DND-41 (cell line): ENCODE results near the gene CFAP61.

ENCODE experiments used
- ATAC-seq: fragments of 200-7000 bp; cut with Tn5 transposase; 3 replicates; pipeline ENCODE4 v1.9.1; 2021; ENCODE audit warnings: low read depth; ENCODE audit not compliant: insufficient read depth
- DNase-seq: peaks from one replicate; pipeline ENCODE4 v3.0.0-alpha.2; 2020
- H2AFZ ChIP-seq: 2 replicates; pipeline ENCODE4 v1.6.0; 2012; ENCODE audit warnings: low read depth, low read length
- H3K27ac ChIP-seq: 2 replicates; pipeline ENCODE4 v1.5.1; 2012; ENCODE audit warnings: low read length, inconsistent platforms
- H3K27me3 ChIP-seq: fragments of 200-600 bp; sonication (generic); 2 replicates; pipeline ENCODE4 v1.6.0; 2012; ENCODE audit warnings: low read length, mild to moderate bottlenecking, inconsistent platforms; ENCODE audit not compliant: insufficient read depth, poor library complexity
- H3K36me3 ChIP-seq: 2 replicates; pipeline ENCODE4 v1.5.1; 2012; ENCODE audit warnings: low read length, inconsistent platforms; ENCODE audit not compliant: insufficient read depth
- H3K4me1 ChIP-seq: 2 replicates; pipeline ENCODE4 v1.5.1; 2012; ENCODE audit warnings: mild to moderate bottlenecking, low read length; ENCODE audit not compliant: insufficient read depth
- H3K4me2 ChIP-seq: 2 replicates; pipeline ENCODE4 v1.6.0; 2012; ENCODE audit warnings: mild to moderate bottlenecking, moderate library complexity, low read length, inconsistent platforms; ENCODE audit not compliant: insufficient read depth
- H3K4me3 ChIP-seq, 2 experiments: fragments of 200-600 bp in 1 of 2; shearing (Covaris generic) in 1 of 2; 2 replicates each; pipeline ENCODE4 v1.5.1; 2012 to 2016; ENCODE audit warnings: inconsistent platforms in 2 of 2, low read length in 2 of 2, mild to moderate bottlenecking in 2 of 2, low read depth in 1 of 2, moderate library complexity in 1 of 2
- H3K79me2 ChIP-seq: 2 replicates; pipeline ENCODE4 v1.6.0; 2012; ENCODE audit warnings: low read length, inconsistent platforms; ENCODE audit not compliant: insufficient read depth
- H3K9ac ChIP-seq: 2 replicates; pipeline ENCODE4 v1.6.0; 2012; ENCODE audit warnings: low read depth, mild to moderate bottlenecking, inconsistent platforms, low read length, moderate library complexity
- H3K9me3 ChIP-seq: 2 replicates; pipeline ENCODE4 v1.5.1; 2012; ENCODE audit warnings: low read length, moderate library complexity, mild to moderate bottlenecking, inconsistent platforms; ENCODE audit not compliant: insufficient read depth, severe bottlenecking
- H4K20me1 ChIP-seq: 2 replicates; pipeline ENCODE4 v1.6.0; 2012; ENCODE audit warnings: low read length; ENCODE audit not compliant: insufficient read depth
- EZH2 ChIP-seq: IDR thresholded peaks from 3 replicates; pipeline ENCODE4 v1.6.1; 2012; ENCODE audit warnings: borderline replicate concordance, low read depth, mild to moderate bottlenecking, moderate library complexity, low read length, inconsistent platforms; ENCODE audit not compliant: severe bottlenecking
- TF ChIP-seq, protein P1 (sequence below): IDR thresholded peaks from 2 replicates; pipeline ENCODE4 v1.5.1; 2012; ENCODE audit warnings: borderline replicate concordance, low read length, moderate library complexity, mild to moderate bottlenecking; ENCODE audit not compliant: poor library complexity, severe bottlenecking; ENCODE audit errors: extremely low read depth

CFAP61 gene

DNA sequence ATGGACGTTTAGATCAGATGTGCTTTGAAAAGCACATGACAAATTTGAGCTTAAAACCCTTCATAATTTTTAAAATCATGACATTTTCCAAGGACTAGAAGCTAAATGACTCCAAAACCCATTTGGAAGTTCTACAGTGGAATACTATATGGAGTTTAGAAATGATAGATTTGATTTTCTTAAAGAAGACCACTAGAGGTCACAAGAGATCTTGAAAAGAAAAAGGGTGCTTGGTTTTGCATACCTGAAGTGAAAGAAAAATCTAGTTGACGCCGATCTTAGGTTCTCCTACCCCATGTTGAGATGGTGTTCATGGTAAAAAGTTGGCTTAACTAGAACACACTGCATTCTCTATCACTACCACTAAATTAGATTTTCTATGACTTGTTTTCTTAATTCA lies 31.5 kb downstream of the CFAP61 start:
- TF ChIP-seq EZH2, result no peak
- TF ChIP-seq, protein P1, sequence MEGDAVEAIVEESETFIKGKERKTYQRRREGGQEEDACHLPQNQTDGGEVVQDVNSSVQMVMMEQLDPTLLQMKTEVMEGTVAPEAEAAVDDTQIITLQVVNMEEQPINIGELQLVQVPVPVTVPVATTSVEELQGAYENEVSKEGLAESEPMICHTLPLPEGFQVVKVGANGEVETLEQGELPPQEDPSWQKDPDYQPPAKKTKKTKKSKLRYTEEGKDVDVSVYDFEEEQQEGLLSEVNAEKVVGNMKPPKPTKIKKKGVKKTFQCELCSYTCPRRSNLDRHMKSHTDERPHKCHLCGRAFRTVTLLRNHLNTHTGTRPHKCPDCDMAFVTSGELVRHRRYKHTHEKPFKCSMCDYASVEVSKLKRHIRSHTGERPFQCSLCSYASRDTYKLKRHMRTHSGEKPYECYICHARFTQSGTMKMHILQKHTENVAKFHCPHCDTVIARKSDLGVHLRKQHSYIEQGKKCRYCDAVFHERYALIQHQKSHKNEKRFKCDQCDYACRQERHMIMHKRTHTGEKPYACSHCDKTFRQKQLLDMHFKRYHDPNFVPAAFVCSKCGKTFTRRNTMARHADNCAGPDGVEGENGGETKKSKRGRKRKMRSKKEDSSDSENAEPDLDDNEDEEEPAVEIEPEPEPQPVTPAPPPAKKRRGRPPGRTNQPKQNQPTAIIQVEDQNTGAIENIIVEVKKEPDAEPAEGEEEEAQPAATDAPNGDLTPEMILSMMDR, result peak; percentile 62
- DNase-seq, result no peak
- H2AFZ ChIP-seq, result no peak overlapping the region
- H3K4me3 ChIP-seq, result no peak overlapping the region
- H3K9me3 ChIP-seq, result no peaks in the 10 kb centered on the region
- H3K27me3 ChIP-seq, result no peaks in the 10 kb centered on the region
- H3K36me3 ChIP-seq, result no peaks in the 10 kb centered on the region
- no peaks in the 10 kb centered on the region for H4K20me1 ChIP-seq
- H3K4me2 ChIP-seq, result no peak overlapping the region
- H3K9ac ChIP-seq, result no peak overlapping the region
- peak; percentile 73 for ATAC-seq
- H3K79me2 ChIP-seq, result no peaks in the 10 kb centered on the region
- H3K4me1 ChIP-seq, result no peaks in the 10 kb centered on the region
- no peak overlapping the region for H3K27ac ChIP-seq

DNA sequence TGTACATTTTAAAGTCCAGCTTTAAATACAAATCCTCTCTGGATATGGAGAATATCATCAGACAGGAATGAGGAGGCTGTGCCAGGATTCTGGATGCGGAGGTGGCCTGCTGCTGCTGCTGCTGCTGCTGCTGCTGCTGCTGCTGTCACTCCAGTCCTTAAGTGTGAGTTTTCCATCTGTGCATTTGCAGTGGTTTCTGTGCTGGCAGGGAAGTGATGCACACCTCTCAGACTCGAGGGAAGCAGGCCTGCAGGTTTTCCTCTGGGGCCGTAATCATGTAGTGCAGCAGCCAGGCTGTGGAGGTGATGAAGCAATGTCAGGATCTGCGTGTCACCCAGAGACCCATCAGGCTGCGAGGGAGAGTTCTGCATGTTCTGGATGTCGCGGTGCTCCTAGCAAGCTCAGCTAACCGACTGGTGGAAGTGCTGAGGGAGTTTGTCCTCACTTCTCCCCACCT lies 32.0 kb downstream of the CFAP61 start:
- ATAC-seq (no peak), DNase-seq (no peak)
- no peak overlapping the region for H3K27ac ChIP-seq
- TF ChIP-seq, protein P1, result no peak
- no peak for TF ChIP-seq EZH2
- H2AFZ ChIP-seq, result no peak overlapping the region
- no peaks in the 10 kb centered on the region for H4K20me1 ChIP-seq
- no peaks in the 10 kb centered on the region for H3K9me3 ChIP-seq
- no peaks in the 10 kb centered on the region for H3K4me1 ChIP-seq
- no peak overlapping the region for H3K4me2 ChIP-seq
- H3K27me3 ChIP-seq, result no peaks in the 10 kb centered on the region
- H3K79me2 ChIP-seq, result no peaks in the 10 kb centered on the region
- no peaks in the 10 kb centered on the region for H3K36me3 ChIP-seq
- no peak overlapping the region for H3K9ac ChIP-seq
- no peak overlapping the region for H3K4me3 ChIP-seq

DNA sequence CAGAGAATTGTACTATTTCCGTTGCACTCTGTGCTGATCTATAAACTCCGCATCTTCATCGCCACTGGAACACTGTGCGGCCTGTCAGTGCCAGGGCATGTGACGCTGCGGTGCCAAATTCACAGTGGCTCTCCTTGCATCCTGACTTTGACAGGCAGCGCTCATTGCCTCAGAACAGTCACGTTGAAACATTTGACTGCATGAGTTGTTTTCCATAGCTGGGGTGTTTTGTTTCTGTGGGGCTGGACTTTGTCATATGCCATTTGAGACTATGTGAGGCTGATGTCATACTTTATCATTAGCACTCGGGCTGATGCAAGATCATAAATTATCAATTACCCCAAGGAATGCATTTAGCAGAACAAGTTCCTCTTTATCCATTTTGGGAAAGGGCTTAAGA lies 32.7 kb downstream of the CFAP61 start:
- H3K4me2 ChIP-seq, result no peak overlapping the region
- H3K36me3 ChIP-seq, result no peaks in the 10 kb centered on the region
- H4K20me1 ChIP-seq, result no peaks in the 10 kb centered on the region
- H3K4me1 ChIP-seq, result no peaks in the 10 kb centered on the region
- no peaks in the 10 kb centered on the region for H3K27me3 ChIP-seq
- H3K9me3 ChIP-seq, result no peaks in the 10 kb centered on the region
- H3K4me3 ChIP-seq, result no peak overlapping the region
- ATAC-seq (no peak), DNase-seq (no peak)
- TF ChIP-seq, protein P1, result no peak
- TF ChIP-seq EZH2, result no peak
- H2AFZ ChIP-seq, result no peak overlapping the region
- no peaks in the 10 kb centered on the region for H3K79me2 ChIP-seq
- no peak overlapping the region for H3K27ac ChIP-seq
- H3K9ac ChIP-seq, result no peak overlapping the region

DNA sequence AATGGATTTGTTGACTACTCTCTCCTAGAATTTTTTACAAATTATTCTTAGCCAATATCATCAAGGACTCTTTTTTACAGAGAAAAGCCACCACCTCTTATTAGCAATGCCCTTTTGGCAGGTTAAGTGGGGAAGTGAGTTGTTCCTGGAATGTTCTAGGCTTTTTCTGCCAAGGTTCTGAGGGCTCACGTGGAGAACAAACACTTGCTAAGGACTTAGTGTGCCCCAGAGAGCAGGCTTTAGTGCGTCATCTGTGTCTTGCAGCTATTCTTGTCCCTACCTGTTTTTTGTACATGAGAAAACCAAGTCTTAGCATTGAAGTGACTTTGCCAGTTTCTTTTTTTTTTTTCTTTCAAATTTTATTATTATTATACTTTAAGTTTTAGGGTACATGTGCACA lies 33.5 kb downstream of the CFAP61 start:
- no peak overlapping the region for H3K4me3 ChIP-seq
- TF ChIP-seq, protein P1, result no peak
- no peak for TF ChIP-seq EZH2
- H3K36me3 ChIP-seq, result no peaks in the 10 kb centered on the region
- H3K4me1 ChIP-seq, result no peaks in the 10 kb centered on the region
- H3K79me2 ChIP-seq, result no peaks in the 10 kb centered on the region
- ATAC-seq (no peak), DNase-seq (no peak)
- H3K9ac ChIP-seq, result no peak overlapping the region
- no peak overlapping the region for H3K27ac ChIP-seq
- no peak overlapping the region for H3K4me2 ChIP-seq
- no peaks in the 10 kb centered on the region for H4K20me1 ChIP-seq
- H2AFZ ChIP-seq, result no peak overlapping the region
- no peaks in the 10 kb centered on the region for H3K27me3 ChIP-seq
- no peaks in the 10 kb centered on the region for H3K9me3 ChIP-seq
